Measurements from ENCODE around the gene PIP5K1C. TPM values are rescaled to one million over a fixed set of nuclear protein-coding genes. Genes with fewer than 3 reads are reported as not detected.

The PIP5K1C gene
- total and polyA plus RNA-seq, 9 of the 15 experiments (the other 6 are each of a cell fraction or from before 2014, with no cell fraction given), result 0.38 to 22.1 (median 4.1) TPM

GRCh38 chr19:3626473-3627350 is 73.6 kb downstream of the PIP5K1C start, which contains the start of gene CACTIN (continued):
- peak; percentile 85; the same call in 1 of the 2 replicates for TF ChIP-seq E2F3 (CRISPR knock-in tag; IDR thresholded peaks at IDR 0.05)
- TF ChIP-seq GTF2F1 (IDR thresholded peaks at IDR 0.05; ENCODE audit: low read depth, low read length), result peak; percentile 49; the same call in 1 of the 2 replicates
- TF ChIP-seq PTBP1 (IDR thresholded peaks at IDR 0.05; ENCODE audit: low read depth, low read length), result no peak
- no peak for TF ChIP-seq ZNF655 (CRISPR knock-in tag; IDR thresholded peaks at IDR 0.05)
- TF ChIP-seq PCBP1 (IDR thresholded peaks at IDR 0.05; ENCODE audit: low read depth, low read length, poor library complexity, severe bottlenecking), result peak; percentile 55
- no peak for TF ChIP-seq ZNF121 (CRISPR knock-in tag; conservative IDR thresholded peaks at IDR 0.05)
- no peak for TF ChIP-seq ZNF79 (CRISPR knock-in tag; IDR thresholded peaks at IDR 0.05; ENCODE audit: low read depth)
- no peak for TF ChIP-seq ZNF280A (IDR thresholded peaks at IDR 0.05; ENCODE audit: low read depth, partially characterized antibody)
- TF ChIP-seq ESRRA (IDR thresholded peaks at IDR 0.05; ENCODE audit: borderline replicate concordance, low read depth), result peak; percentile 54; the same call in 1 of the 2 replicates
- no peak for TF ChIP-seq ZNF592 (IDR thresholded peaks at IDR 0.05)
- TF ChIP-seq ZNF589 (CRISPR knock-in tag; IDR thresholded peaks at IDR 0.05; ENCODE audit: low read depth), result no peak
- TF ChIP-seq ZNF766 (CRISPR knock-in tag; conservative IDR thresholded peaks at IDR 0.05), result peak; percentile 63; the same call in 1 of the 2 replicates
- TF ChIP-seq ZBTB26 (CRISPR knock-in tag; IDR thresholded peaks at IDR 0.05), result 0 out of 2 replicates have a peak, but pooled peaks have one; percentile 6
- TF ChIP-seq PPARD (CRISPR knock-in tag; IDR thresholded peaks at IDR 0.05), result no peak
- TF ChIP-seq SMARCC2 (IDR thresholded peaks at IDR 0.05; ENCODE audit: low read depth), result no peak
- TF ChIP-seq MAX (CRISPR knock-in tag; IDR thresholded peaks at IDR 0.05), result peak; percentile 80
- TF ChIP-seq MTA1 (IDR thresholded peaks at IDR 0.05; ENCODE audit: borderline replicate concordance), result peak; percentile 99
- no peak for TF ChIP-seq TCF15 (CRISPR knock-in tag; IDR thresholded peaks at IDR 0.05)
